ENCODE results near the gene HYAL2. TPM values are rescaled to one million over a fixed set of nuclear protein-coding genes. Genes with fewer than 3 reads are reported as not detected.

The HYAL2 gene
- total and polyA plus RNA-seq, 9 of the 15 experiments (the other 6 are each of a cell fraction or from before 2014, with no cell fraction given): 0.36 to 22.7 (median 11.4) TPM; not detected in 1

DNA sequence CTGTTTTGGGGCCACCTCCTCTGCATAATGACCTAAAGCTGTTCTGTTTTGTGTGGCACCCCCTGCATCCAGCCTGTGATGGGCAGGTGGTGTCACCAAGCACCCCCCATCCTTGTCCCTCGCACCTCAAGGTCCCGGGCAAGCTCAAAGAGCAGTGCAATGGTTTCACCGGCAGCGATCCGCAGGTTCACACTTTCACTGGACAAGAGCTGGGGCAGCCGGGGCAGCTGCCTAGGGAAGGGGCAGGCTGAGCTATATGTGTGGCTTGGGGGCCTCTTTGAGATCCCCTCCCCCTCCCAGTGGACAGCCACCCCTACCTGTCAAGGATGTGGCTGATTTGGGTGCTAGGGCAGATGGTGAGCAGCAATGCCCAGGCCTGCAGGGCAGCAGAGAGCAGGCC, 33.4 kb downstream of the HYAL2 start:
- peaks cover 30% of the 10 kb centered on the region for H3K79me2 ChIP-seq (ENCODE audit: control insufficient read depth, insufficient read depth, low read length)
- ChIA-PET CTCF (ENCODE audit: low intra/inter-chr PET ratio) (no interaction called here), POLR2A (no interaction called here)
- no peaks in the 10 kb centered on the region for H4K20me1 ChIP-seq (replicated peaks; ENCODE audit: control insufficient read depth, insufficient read depth, low read length)
- no peaks in the 10 kb centered on the region for H3K9me3 ChIP-seq (replicated peaks; ENCODE audit: control insufficient read depth, insufficient read depth, low read depth, low read length)
- H3K9ac ChIP-seq (ENCODE audit: insufficient read depth in 1 of 2, low read depth in 2 of 2, low read length in 2 of 2): peak overlapping the region in 1 of 2 experiments; percentile 72; a peak in 1 of 4 replicates
- intact Hi-C loops (cut with micrococcal nuclease): no loop called here
- in situ Hi-C loops (cut with MboI): no loop called here
- H3K4me2 ChIP-seq (ENCODE audit: insufficient read depth, low read length): no peak overlapping the region
- peaks cover 49% of the 10 kb centered on the region; the same call in 2 of the 3 replicates for H3K36me3 ChIP-seq (ENCODE audit: control insufficient read depth, insufficient read depth, low read length)
- DNase-seq (ENCODE audit: extremely low read depth in 1 of 4, low spot score in 3 of 4): no peak
- peaks cover 8 to 55% of the 10 kb centered on the region in 2 experiments; a peak in 3 of 5 replicates for H3K4me1 ChIP-seq (replicated peaks in 1 of 2; ENCODE audit: control insufficient read depth in 2 of 2, insufficient read depth in 2 of 2, low read length in 2 of 2)
- no peak for FAIRE-seq
- no peak overlapping the region for H3K4me3 ChIP-seq
- H3K9me1 ChIP-seq (ENCODE audit: control insufficient read depth, insufficient read depth, low read length): no peaks in the 10 kb centered on the region
- no peaks in the 10 kb centered on the region for H3K27me3 ChIP-seq (ENCODE audit: control insufficient read depth in 2 of 2, insufficient read depth in 2 of 2, low read length in 2 of 2)
- no TSS peak for BruUV-seq (replicated peaks)
- no peak overlapping the region for H3K27ac ChIP-seq (ENCODE audit: extremely low read depth, low read depth, low read length)
- 100% methylated on average over 5 of the region's 6 CpGs for WGBS (ENCODE audit: insufficient coverage, low coverage, missing lambda C conversion rate)
- no peak overlapping the region for H2AFZ ChIP-seq (ENCODE audit: low read depth, low read length)
- TF ChIP-seq TARDBP (IDR thresholded peaks at IDR 0.05): no peak
- TF ChIP-seq, protein P1, sequence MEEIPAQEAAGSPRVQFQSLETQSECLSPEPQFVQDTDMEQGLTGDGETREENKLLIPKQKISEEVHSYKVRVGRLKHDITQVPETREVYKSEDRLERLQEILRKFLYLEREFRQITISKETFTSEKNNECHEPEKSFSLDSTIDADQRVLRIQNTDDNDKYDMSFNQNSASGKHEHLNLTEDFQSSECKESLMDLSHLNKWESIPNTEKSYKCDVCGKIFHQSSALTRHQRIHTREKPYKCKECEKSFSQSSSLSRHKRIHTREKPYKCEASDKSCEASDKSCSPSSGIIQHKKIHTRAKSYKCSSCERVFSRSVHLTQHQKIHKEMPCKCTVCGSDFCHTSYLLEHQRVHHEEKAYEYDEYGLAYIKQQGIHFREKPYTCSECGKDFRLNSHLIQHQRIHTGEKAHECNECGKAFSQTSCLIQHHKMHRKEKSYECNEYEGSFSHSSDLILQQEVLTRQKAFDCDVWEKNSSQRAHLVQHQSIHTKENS (CRISPR knock-in tag; IDR thresholded peaks at IDR 0.05): no peak
- TF ChIP-seq, protein P2, sequence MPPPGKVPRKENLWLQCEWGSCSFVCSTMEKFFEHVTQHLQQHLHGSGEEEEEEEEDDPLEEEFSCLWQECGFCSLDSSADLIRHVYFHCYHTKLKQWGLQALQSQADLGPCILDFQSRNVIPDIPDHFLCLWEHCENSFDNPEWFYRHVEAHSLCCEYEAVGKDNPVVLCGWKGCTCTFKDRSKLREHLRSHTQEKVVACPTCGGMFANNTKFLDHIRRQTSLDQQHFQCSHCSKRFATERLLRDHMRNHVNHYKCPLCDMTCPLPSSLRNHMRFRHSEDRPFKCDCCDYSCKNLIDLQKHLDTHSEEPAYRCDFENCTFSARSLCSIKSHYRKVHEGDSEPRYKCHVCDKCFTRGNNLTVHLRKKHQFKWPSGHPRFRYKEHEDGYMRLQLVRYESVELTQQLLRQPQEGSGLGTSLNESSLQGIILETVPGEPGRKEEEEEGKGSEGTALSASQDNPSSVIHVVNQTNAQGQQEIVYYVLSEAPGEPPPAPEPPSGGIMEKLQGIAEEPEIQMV (tag; conservative IDR thresholded peaks at IDR 0.05; ENCODE audit: low read depth): no peak
- TF ChIP-seq ZNF324 (CRISPR knock-in tag; IDR thresholded peaks at IDR 0.05): no peak
- no peak for TF ChIP-seq SETDB1 (IDR thresholded peaks at IDR 0.05; ENCODE audit: low read length)
- no peak for TF ChIP-seq SMAD4 (CRISPR knock-in tag; conservative IDR thresholded peaks at IDR 0.05)
- TF ChIP-seq KLF6 (CRISPR knock-in tag; IDR thresholded peaks at IDR 0.05; ENCODE audit: borderline replicate concordance): no peak
- no peak for TF ChIP-seq CREB1 (IDR thresholded peaks at IDR 0.05)
- no peak for TF ChIP-seq CREB1 (CRISPR knock-in tag; IDR thresholded peaks at IDR 0.05)
- TF ChIP-seq ETV1 (tag; conservative IDR thresholded peaks at IDR 0.05; ENCODE audit: low read depth): no peak
- TF ChIP-seq ZNF239 (CRISPR knock-in tag; IDR thresholded peaks at IDR 0.05): no peak
- TF ChIP-seq, protein P3, sequence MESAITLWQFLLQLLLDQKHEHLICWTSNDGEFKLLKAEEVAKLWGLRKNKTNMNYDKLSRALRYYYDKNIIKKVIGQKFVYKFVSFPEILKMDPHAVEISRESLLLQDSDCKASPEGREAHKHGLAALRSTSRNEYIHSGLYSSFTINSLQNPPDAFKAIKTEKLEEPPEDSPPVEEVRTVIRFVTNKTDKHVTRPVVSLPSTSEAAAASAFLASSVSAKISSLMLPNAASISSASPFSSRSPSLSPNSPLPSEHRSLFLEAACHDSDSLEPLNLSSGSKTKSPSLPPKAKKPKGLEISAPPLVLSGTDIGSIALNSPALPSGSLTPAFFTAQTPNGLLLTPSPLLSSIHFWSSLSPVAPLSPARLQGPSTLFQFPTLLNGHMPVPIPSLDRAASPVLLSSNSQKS (CRISPR knock-in tag; IDR thresholded peaks at IDR 0.05): no peak
- TF ChIP-seq ASH1L (IDR thresholded peaks at IDR 0.05; ENCODE audit: borderline replicate concordance, low read depth, partially characterized antibody): no peak
- ATAC-seq: no peak
